ENCODE results near the gene PRM3.

PRM3 gene

GRCh38 chr16:11258553-11259492, 14.6 kb downstream of the PRM3 start:
- peak; percentile 49 for DNase-seq (ENCODE audit: low spot score)

- peak; percentile 90 for DNase-seq (ENCODE audit: low spot score)
These were observed 16.1 kb downstream of the PRM3 start for GRCh38 chr16:11257131-11257938.

- peak; percentile 76 for DNase-seq (ENCODE audit: low spot score)
These were observed 16.7 kb downstream of the PRM3 start for GRCh38 chr16:11256661-11257130.

- DNase-seq (ENCODE audit: low spot score) = peak; percentile 93
These were observed 17.4 kb downstream of the PRM3 start, which contains the start of gene SOCS1 for GRCh38 chr16:11255737-11256660. Gene SOCS1, minus strand, starts transcription at chr16:11256204. Its CDS starts 726 bp downstream, at chr16:11255478.

- peak; percentile 52 for DNase-seq (ENCODE audit: low spot score)
These were observed 18.3 kb downstream of the PRM3 start for GRCh38 chr16:11254913-11255736.

- DNase-seq (ENCODE audit: low spot score) = no peak
These were observed 19.2 kb downstream of the PRM3 start for GRCh38 chr16:11253995-11254912.

GRCh38 chr16:11253009-11253994, 20.1 kb downstream of the PRM3 start:
- no peak for DNase-seq (ENCODE audit: low spot score)

GRCh38 chr16:11252482-11252931, 20.9 kb downstream of the PRM3 start:
- DNase-seq (ENCODE audit: low spot score) = no peak

- DNase-seq (ENCODE audit: low spot score) = no peak
These were observed 21.6 kb downstream of the PRM3 start for GRCh38 chr16:11251525-11252481.

GRCh38 chr16:11250786-11251524, 22.5 kb downstream of the PRM3 start:
- DNase-seq (ENCODE audit: low spot score) = no peak

GRCh38 chr16:11250091-11250785, 23.2 kb downstream of the PRM3 start:
- no peak for DNase-seq (ENCODE audit: low spot score)

GRCh38 chr16:11249233-11250061, 24.0 kb downstream of the PRM3 start:
- DNase-seq (ENCODE audit: low spot score) = no peak

GRCh38 chr16:11248133-11248532, 25.3 kb downstream of the PRM3 start:
- no peak for DNase-seq (ENCODE audit: low spot score)

- DNase-seq (ENCODE audit: low spot score) = no peak
These were observed 27.4 kb downstream of the PRM3 start for GRCh38 chr16:11245988-11246387.

- DNase-seq (ENCODE audit: low spot score) = no peak
These were observed 28.1 kb downstream of the PRM3 start for GRCh38 chr16:11245222-11245737.

Measured in hepatic stellate cell (primary cell).